Brain microvascular endothelial cell (primary cell): ENCODE data around the gene SLC46A1.

Experiments used
- DNase-seq: peaks from one replicate; pipeline ENCODE4 v3.0.0-alpha.2; 2020
- H3K27ac ChIP-seq: fragments of 250-450 bp; sonication (Bioruptor Pico); 2 replicates; pipeline ENCODE4 v1.5.1; 2020; ENCODE audit warnings: mild to moderate bottlenecking, moderate library complexity
- H3K27me3 ChIP-seq: fragments of 250-450 bp; sonication (Bioruptor Pico); replicated peaks from 2 replicates; pipeline ENCODE4 v1.5.1; 2020; ENCODE audit warnings: mild to moderate bottlenecking
- H3K36me3 ChIP-seq: fragments of 250-450 bp; sonication (Bioruptor Pico); replicated peaks from 2 replicates; pipeline ENCODE4 v1.5.1; 2020; ENCODE audit warnings: mild to moderate bottlenecking
- H3K4me3 ChIP-seq: 2 replicates; pipeline ENCODE4 v1.5.1; 2011; ENCODE audit warnings: low read depth, mild to moderate bottlenecking, control low read depth, low read length, moderate library complexity
- in situ Hi-C: cut with HindIII; loops from 2 replicates; pipeline ENCODE4 v1.10.0; 2017; ENCODE audit warnings: low sequenced_read_pairs, low pct_ligation_motif_present
- TF ChIP-seq, protein P1 (sequence below): IDR thresholded peaks from 2 replicates; pipeline ENCODE4 v1.5.1; 2011; ENCODE audit warnings: low read depth, mild to moderate bottlenecking, moderate library complexity, low read length, control low read depth, inconsistent platforms; ENCODE audit errors: missing control alignments

SLC46A1 gene

DNA sequence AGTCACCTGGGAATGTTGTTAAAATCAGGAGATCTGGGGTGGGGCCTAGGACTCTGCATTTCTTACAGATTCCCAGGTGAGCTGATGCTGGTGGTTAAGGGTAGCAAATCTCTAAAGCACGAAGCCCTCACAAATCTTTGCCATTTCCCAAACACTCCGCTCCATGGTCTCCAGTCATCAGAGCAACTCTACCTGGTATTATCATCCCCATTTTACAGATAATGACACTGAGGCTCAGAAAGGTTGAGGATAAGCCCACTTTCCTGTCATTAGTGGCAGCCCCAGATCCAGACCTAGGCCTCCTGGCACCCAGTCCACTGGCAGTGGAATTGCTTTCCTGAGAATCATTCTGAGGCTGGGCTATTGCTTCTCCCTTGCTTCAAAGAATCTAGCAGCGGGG, 8.7 kb downstream of the SLC46A1 start:
- H3K36me3 ChIP-seq, result no peaks in the 10 kb centered on the region
- TF ChIP-seq, protein P1, sequence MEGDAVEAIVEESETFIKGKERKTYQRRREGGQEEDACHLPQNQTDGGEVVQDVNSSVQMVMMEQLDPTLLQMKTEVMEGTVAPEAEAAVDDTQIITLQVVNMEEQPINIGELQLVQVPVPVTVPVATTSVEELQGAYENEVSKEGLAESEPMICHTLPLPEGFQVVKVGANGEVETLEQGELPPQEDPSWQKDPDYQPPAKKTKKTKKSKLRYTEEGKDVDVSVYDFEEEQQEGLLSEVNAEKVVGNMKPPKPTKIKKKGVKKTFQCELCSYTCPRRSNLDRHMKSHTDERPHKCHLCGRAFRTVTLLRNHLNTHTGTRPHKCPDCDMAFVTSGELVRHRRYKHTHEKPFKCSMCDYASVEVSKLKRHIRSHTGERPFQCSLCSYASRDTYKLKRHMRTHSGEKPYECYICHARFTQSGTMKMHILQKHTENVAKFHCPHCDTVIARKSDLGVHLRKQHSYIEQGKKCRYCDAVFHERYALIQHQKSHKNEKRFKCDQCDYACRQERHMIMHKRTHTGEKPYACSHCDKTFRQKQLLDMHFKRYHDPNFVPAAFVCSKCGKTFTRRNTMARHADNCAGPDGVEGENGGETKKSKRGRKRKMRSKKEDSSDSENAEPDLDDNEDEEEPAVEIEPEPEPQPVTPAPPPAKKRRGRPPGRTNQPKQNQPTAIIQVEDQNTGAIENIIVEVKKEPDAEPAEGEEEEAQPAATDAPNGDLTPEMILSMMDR, result no peak
- in situ Hi-C loops, result no loop called here

DNA sequence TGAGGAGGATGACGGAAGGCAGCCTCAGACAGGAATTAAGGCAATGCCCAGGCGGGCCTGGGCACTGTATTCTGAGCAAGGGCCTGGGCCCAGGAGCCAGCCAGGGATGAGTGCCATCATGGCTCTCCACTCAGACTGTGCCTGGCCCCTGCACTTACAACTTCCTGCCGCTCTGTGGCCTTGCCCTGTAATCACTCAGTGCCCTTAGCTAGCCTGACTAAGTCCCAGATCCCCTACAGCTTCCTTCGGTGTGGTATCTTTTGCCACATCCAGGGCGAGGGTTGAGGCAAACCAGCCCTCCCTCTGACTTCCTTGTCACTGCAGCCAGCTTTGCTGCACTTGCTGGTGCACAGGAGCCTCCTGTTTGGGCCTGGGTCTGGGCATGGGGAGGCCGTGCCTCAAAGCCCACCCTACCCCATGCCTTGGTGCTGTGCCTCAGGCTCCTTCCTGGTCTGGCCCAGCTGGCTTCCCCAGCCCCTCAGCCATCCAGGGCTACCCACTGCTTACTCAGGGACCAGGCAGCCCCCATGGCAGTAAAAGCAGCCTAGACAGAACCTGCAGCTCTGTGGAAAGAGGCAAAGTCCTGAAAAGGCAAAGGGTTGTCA, 9.3 kb downstream of the SLC46A1 start:
- no peak overlapping the region for H3K27ac ChIP-seq
- no peaks in the 10 kb centered on the region for H3K27me3 ChIP-seq
- H3K36me3 ChIP-seq, result no peaks in the 10 kb centered on the region
- in situ Hi-C loops, result no loop called here
- TF ChIP-seq, protein P1, result no peak
- H3K4me3 ChIP-seq, result no peak overlapping the region
- no peak for DNase-seq

More for the DNA sequence above, 8.7 kb downstream of the SLC46A1 start:
- no peak for DNase-seq
- no peak overlapping the region for H3K27ac ChIP-seq
- H3K4me3 ChIP-seq, result no peak overlapping the region
- H3K27me3 ChIP-seq, result no peaks in the 10 kb centered on the region

DNA sequence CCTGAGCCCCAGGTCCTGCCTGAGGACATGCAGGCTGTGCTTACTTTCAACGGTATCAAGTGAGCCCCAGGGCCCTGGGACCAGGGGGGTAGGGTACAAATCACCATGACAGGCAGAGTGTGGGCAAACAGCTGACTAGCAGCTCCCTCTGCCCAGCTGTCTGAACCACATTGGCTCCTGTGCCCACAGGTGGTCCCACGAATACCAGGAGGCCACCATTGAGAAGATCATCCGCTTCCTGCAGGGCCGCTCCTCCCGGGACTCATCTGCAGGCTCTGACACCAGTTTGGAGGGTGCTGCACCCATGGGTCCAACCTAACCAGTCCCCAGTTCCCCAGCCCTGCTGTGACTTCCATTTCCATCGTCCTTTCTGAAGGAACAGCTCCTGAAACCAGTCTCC, 10.0 kb downstream of the SLC46A1 start:
- no peak for DNase-seq
- TF ChIP-seq, protein P1, result no peak
- no peak overlapping the region for H3K4me3 ChIP-seq
- no peaks in the 10 kb centered on the region for H3K27me3 ChIP-seq
- H3K36me3 ChIP-seq, result no peaks in the 10 kb centered on the region
- in situ Hi-C loops, result no loop called here
- no peak overlapping the region for H3K27ac ChIP-seq

DNA sequence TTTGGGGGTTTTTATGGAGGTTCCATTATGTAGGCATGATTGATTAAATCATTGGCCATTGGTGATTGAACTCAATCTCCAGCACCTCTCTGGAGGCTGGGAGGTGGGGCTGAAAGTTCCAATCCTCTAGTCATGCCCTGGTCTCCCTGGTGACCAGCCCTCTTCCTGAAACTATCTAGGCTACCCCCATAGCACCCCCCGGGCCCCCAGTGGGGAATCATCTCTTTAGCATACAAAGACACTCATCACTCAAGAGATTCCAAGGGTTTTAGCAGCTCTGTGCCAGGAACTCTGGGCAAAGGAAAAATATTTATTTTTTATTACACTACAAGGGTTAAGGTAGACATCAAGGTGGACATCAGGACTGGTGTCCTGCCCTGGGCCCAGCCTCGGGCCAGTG, 10.6 kb downstream of the SLC46A1 start:
- H3K27me3 ChIP-seq, result no peaks in the 10 kb centered on the region
- TF ChIP-seq, protein P1, result no peak
- DNase-seq, result no peak
- in situ Hi-C loops, result no loop called here
- no peaks in the 10 kb centered on the region for H3K36me3 ChIP-seq
- no peak overlapping the region for H3K4me3 ChIP-seq
- no peak overlapping the region for H3K27ac ChIP-seq

DNA sequence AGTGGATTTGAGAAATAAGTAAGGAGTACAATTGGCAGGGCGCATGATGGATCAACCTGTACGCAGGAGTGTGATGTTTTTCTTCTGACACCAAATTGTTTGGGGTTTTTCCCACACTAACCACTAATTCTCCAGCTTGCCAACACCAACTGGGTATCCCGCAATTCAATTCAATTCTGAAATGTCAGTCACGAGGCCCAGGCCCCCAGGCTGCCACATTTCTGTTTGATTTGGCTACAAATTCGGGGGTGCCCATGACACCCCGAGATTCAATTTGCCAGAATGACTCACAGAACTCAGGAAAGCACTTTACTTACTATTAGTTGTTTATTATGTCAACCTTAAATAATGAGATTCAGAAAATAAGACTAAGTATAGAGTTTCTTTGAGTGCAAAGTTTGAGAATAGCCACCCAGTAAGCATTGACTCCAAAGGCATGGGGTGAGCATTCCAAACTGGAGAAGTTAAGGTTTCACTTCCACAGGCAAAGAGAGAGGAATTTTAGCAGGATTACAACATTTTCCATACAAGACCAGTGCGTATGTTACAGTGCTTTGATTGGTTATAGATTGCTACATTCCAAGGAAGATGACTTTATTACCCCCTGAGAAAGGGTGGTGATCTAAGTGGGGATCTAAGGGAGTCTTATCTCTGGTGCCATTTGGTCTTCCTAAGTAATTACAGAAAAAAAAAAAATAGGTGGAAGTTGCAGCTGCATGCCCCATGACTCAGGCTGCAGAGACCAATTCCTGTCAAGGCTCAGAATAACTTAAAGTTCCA, 11.5 kb downstream of the SLC46A1 start:
- Histone ChIP-seq H3K4me3 (no peak overlapping the region), H3K36me3 (no peaks in the 10 kb centered on the region), H3K27me3 (no peaks in the 10 kb centered on the region), H3K27ac (no peak overlapping the region)
- no peak for DNase-seq
- in situ Hi-C loops, result no loop called here
- TF ChIP-seq, protein P1, result no peak

DNA sequence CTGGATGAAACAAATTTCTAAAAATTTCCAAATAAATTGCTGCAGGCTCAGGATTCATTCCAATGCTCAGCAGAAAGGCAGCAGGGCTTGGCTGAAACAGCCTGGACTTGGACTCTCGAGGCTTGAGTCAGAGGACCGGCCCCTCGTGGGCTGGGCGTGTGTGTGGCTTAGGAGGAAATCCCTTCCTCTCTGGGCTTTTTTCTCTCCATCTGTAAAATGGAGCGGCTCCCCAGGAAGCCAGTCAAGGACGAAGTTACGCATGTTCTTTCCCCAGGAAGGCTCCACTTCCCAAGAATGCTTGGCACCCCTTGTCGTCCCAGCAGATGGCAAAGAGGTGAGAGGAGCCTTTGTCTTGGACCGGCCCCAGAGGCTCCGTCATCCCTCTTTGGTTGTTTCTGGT, 13.5 kb downstream of the SLC46A1 start:
- in situ Hi-C loops, result no loop called here
- no peaks in the 10 kb centered on the region for H3K36me3 ChIP-seq

More for the DNA sequence above, 13.5 kb downstream of the SLC46A1 start:
- Histone ChIP-seq H3K4me3 (no peak overlapping the region), H3K27me3 (no peaks in the 10 kb centered on the region), H3K27ac (no peak overlapping the region)
- DNase-seq, result no peak
- TF ChIP-seq, protein P1, result no peak
